ENCODE data around the gene JAM3. TPM values are rescaled to one million over a fixed set of nuclear protein-coding genes. Genes with fewer than 3 reads are reported as not detected.

JAM3 gene
- total and polyA plus RNA-seq, 8 donors: 4.0 to 83.4 (median 20.0) TPM

DNA sequence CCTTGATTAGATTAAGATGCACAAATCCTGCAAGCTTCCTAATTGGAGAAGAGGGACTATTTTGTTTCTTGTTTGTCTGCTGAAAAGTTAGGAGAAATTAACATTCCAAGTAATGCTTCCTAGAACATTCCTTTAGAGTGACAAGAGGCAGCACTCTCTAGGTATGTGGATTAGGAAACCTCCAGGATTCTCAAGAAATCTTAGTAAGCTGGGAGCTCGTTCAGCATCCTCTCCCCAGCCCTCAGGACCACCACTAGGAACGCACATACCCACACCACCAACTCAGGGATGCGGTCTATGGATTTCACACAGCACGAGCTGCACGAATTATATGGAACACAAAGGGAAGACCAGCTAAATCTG is 102.0 kb downstream of the JAM3 start:
- no peaks in the 10 kb centered on the region for H3K4me1 ChIP-seq
- H3K27ac ChIP-seq: no peak overlapping the region
- DNase-seq: no peak
- H3K9me3 ChIP-seq: no peaks in the 10 kb centered on the region
- H3K27me3 ChIP-seq: no peaks in the 10 kb centered on the region
- 93 to 99% (median 96%) methylated on average over 5 of the region's 5 CpGs for WGBS, 5 donors
- no peak for TF ChIP-seq EP300 (IDR thresholded peaks at IDR 0.05)
- intact Hi-C loops (cut with DNase I; ENCODE audit: low total_unique reads): no loop called here
- peaks cover 14 to 77% (median 71%) of the 10 kb centered on the region in 4 donors for H3K36me3 ChIP-seq
- no peak overlapping the region for H3K4me3 ChIP-seq

GRCh38 chr11:134171951-134172350 is 103.1 kb downstream of the JAM3 start:
- Histone ChIP-seq H3K27me3 (no peaks in the 10 kb centered on the region), H3K9me3 (no peaks in the 10 kb centered on the region), H3K36me3 (peaks cover 18 to 83% (median 77%) of the 10 kb centered on the region in 4 donors), H3K27ac (no peak overlapping the region), H3K4me3 (no peak overlapping the region), H3K4me1 (no peaks in the 10 kb centered on the region)
- intact Hi-C loops (cut with DNase I; ENCODE audit: low total_unique reads): no loop called here
- WGBS, 5 donors: 95 to 99% (median 98%) methylated on average over 10 of the region's 10 CpGs
- no peak for DNase-seq
- TF ChIP-seq POLR2A (IDR thresholded peaks at IDR 0.05) (no peak), EP300 (IDR thresholded peaks at IDR 0.05) (no peak), POLR2AphosphoS5 (IDR thresholded peaks at IDR 0.05) (no peak)
- TF ChIP-seq, protein P1, sequence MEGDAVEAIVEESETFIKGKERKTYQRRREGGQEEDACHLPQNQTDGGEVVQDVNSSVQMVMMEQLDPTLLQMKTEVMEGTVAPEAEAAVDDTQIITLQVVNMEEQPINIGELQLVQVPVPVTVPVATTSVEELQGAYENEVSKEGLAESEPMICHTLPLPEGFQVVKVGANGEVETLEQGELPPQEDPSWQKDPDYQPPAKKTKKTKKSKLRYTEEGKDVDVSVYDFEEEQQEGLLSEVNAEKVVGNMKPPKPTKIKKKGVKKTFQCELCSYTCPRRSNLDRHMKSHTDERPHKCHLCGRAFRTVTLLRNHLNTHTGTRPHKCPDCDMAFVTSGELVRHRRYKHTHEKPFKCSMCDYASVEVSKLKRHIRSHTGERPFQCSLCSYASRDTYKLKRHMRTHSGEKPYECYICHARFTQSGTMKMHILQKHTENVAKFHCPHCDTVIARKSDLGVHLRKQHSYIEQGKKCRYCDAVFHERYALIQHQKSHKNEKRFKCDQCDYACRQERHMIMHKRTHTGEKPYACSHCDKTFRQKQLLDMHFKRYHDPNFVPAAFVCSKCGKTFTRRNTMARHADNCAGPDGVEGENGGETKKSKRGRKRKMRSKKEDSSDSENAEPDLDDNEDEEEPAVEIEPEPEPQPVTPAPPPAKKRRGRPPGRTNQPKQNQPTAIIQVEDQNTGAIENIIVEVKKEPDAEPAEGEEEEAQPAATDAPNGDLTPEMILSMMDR (IDR thresholded peaks at IDR 0.05): no peak

- H3K4me1 ChIP-seq: no peaks in the 10 kb centered on the region
- 94 to 98% (median 97%) methylated on average over 4 to 5 of the region's 5 CpGs for WGBS, 5 donors
- H3K27me3 ChIP-seq: no peaks in the 10 kb centered on the region
- intact Hi-C loops (cut with DNase I; ENCODE audit: low total_unique reads): no loop called here
- no peak overlapping the region for H3K4me3 ChIP-seq
- TF ChIP-seq EP300 (IDR thresholded peaks at IDR 0.05): no peak
- TF ChIP-seq POLR2AphosphoS5 (IDR thresholded peaks at IDR 0.05): no peak
- TF ChIP-seq, protein P1 (IDR thresholded peaks at IDR 0.05): no peak
- TF ChIP-seq POLR2A (IDR thresholded peaks at IDR 0.05): no peak
- no peak overlapping the region for H3K27ac ChIP-seq
- peaks cover 19 to 83% (median 76%) of the 10 kb centered on the region in 4 donors for H3K36me3 ChIP-seq
- H3K9me3 ChIP-seq: no peaks in the 10 kb centered on the region
- no peak for DNase-seq
Measured at GRCh38 chr11:134173296-134173695, 104.4 kb downstream of the JAM3 start.

DNA sequence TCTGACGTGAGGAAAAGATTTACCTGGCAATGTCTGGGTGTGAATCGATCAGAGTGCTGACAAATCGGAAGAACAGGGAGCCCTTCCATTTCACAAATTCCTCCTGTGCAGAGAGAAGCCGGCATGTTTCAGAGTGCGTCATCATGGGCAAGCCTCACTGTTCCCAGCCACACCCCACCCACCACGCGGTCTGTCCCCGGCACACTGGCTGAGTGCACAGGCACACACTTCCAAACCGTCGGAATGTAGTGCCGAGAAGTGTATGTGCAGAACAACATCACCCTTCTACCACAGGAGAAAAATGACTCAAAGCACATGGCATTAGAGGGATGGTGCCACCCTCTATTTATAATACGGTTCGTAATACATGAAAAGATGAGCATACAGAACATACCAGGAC is 107.4 kb downstream of the JAM3 start:
- Histone ChIP-seq H3K36me3 (peaks cover 19 to 87% (median 74%) of the 10 kb centered on the region in 4 donors), H3K27me3 (no peaks in the 10 kb centered on the region), H3K4me3 (no peak overlapping the region), H3K27ac (no peak overlapping the region), H3K9me3 (no peaks in the 10 kb centered on the region), H3K4me1 (no peaks in the 10 kb centered on the region)
- WGBS, 5 donors: 93 to 97% (median 95%) methylated on average over 10 to 13 of the region's 13 CpGs
- intact Hi-C loops (cut with DNase I; ENCODE audit: low total_unique reads): no loop called here
- DNase-seq: no peak
- TF ChIP-seq, protein P1 (IDR thresholded peaks at IDR 0.05): no peak
- TF ChIP-seq EP300 (IDR thresholded peaks at IDR 0.05): no peak
- no peak for TF ChIP-seq POLR2AphosphoS5 (IDR thresholded peaks at IDR 0.05)
- no peak for TF ChIP-seq POLR2A (IDR thresholded peaks at IDR 0.05)

DNA sequence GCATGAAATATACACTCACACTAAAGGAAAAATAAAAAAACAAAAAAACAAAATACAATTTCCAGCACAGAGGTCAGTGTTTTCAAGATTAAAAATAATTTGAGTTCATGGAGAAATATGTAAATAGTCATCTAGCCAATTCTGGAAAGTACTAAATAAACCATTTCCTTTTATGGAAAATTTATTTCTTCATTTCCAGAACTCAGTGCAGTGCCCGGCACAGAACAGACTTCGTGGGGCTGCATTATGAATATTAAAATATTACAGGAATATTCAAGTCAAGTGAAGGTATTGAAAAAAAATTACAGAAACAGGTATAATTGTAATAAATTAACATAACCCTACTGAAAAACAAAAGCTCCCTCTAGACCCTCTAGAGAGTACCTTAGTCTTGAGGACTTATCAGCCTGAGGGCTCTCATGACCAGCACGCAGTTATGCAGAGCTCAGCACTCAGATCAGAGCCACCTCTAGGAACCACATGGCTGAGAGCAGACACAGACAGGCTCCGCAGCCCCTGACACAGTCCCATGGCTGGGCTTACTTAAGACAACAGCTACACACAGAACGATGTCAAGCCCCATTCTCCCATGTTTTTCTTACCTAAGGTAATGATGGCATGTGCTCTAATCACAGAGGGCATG is 109.3 kb downstream of the JAM3 start:
- H3K36me3 ChIP-seq: peaks cover 19 to 83% (median 78%) of the 10 kb centered on the region in 4 donors
- TF ChIP-seq EP300 (IDR thresholded peaks at IDR 0.05): no peak
- TF ChIP-seq, protein P1 (IDR thresholded peaks at IDR 0.05): no peak
- no peak for TF ChIP-seq POLR2AphosphoS5 (IDR thresholded peaks at IDR 0.05)
- no peak for TF ChIP-seq POLR2A (IDR thresholded peaks at IDR 0.05)
- WGBS, 5 donors: 69 to 83% (median 81%) methylated on average over 5 of the region's 5 CpGs
- no peak for DNase-seq
- H3K4me3 ChIP-seq: no peak overlapping the region
- intact Hi-C loops (cut with DNase I; ENCODE audit: low total_unique reads): no loop called here
- no peak overlapping the region for H3K27ac ChIP-seq
- H3K9me3 ChIP-seq: no peaks in the 10 kb centered on the region
- H3K4me1 ChIP-seq: no peaks in the 10 kb centered on the region
- no peaks in the 10 kb centered on the region for H3K27me3 ChIP-seq
